LNCAP (cell line): ENCODE data around the gene LYPD6B.

ENCODE experiments used
- TF ChIP-seq, protein P1 (sequence below): fragments of 450-650 bp; IDR thresholded peaks from 2 replicates; pipeline ENCODE4 v1.5.1; 2017; ENCODE audit warnings: mild to moderate bottlenecking

The LYPD6B gene

DNA sequence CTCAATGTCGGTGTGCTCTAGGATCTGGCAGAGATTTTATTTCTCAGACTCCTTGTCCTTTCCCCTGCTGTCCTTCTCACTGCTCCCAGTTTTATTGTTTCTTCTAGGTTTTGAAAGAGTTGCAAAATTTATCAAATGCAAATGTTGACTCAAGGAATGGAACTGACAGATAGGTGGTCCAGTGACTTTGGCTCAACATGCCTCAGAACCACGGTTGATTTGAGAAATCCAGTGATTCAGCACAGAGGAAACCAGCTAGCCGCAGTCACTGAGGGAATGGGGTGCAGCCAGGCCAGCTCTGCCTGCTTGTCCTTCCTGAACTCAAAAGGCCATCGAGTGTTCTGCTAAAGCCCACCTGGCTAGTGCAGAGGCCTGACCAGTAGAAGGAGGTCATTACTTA is 166.2 kb downstream of the LYPD6B start:
- TF ChIP-seq, protein P1, sequence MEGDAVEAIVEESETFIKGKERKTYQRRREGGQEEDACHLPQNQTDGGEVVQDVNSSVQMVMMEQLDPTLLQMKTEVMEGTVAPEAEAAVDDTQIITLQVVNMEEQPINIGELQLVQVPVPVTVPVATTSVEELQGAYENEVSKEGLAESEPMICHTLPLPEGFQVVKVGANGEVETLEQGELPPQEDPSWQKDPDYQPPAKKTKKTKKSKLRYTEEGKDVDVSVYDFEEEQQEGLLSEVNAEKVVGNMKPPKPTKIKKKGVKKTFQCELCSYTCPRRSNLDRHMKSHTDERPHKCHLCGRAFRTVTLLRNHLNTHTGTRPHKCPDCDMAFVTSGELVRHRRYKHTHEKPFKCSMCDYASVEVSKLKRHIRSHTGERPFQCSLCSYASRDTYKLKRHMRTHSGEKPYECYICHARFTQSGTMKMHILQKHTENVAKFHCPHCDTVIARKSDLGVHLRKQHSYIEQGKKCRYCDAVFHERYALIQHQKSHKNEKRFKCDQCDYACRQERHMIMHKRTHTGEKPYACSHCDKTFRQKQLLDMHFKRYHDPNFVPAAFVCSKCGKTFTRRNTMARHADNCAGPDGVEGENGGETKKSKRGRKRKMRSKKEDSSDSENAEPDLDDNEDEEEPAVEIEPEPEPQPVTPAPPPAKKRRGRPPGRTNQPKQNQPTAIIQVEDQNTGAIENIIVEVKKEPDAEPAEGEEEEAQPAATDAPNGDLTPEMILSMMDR = no peak

DNA sequence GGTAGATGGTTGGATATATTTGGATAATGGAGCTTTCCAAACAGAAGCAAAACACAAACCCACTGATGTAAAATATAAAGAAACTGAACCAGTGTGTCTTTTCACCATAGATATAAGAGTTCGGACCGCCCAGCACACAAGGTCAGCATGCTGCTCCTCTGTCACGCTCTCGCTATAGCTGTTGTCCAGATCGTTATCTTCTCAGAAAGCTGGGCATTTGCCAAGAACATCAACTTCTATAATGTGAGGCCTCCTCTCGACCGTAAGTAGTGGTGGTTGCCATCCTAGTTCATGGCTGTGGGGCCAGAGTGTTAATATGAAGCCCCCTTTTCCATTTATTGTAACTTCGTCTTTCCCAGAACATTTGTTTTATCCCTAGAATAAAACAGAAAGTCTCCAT is 166.6 kb downstream of the LYPD6B start:
- TF ChIP-seq, protein P1 = no peak

DNA sequence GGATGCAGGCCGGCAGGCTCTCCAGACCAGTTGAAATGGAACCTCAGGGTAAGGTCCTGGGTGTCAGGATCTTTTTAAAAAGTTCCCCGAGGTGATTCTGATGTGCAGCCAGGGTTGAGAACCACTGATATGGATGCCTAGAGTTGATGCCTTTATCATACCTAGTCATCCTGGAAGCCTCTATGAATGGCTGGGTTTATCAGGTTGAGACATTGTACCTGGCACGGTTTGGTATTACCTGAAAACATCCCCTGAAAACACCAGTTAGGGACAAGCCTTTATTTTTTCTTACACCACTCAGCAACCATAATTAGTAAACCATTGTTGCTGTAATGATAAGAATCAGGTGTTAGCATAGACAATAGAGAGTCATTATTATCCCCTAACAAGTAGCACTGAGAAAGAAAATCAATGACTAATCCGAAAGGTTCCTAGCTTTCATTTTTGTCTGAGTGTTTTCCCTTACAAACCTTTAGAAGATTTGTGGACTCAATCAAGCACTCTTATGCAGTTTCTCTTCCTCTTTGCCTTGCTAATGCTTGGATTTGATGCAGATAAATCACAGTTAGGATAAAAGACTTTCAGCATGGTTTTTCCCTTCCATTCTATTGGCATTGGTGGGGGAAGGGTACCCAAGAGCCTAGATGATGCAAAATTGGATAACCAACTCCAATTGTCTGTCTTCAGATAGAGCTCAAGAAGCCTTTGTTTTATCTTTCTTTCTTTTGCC is 175.4 kb downstream of the LYPD6B start:
- TF ChIP-seq, protein P1 = no peak

DNA sequence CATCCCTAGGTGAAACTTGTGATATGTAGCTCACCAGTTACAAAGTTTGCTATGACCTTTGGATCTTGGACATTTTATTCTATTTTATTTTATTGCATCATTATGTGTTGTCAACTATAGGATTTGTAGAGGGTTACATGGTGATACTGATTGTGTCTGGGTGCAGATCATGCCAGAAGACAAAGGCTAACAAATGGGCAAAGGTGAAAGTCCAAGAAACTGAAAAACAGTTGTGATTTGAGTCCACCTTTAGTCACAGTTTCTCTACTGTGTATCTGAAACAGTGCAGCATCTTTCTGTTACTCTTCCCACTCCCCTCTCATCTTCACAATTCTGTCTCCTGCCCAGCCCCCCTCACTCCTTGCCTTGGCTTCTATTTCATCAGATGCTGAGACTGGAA is 180.0 kb downstream of the LYPD6B start:
- TF ChIP-seq, protein P1 = no peak

DNA sequence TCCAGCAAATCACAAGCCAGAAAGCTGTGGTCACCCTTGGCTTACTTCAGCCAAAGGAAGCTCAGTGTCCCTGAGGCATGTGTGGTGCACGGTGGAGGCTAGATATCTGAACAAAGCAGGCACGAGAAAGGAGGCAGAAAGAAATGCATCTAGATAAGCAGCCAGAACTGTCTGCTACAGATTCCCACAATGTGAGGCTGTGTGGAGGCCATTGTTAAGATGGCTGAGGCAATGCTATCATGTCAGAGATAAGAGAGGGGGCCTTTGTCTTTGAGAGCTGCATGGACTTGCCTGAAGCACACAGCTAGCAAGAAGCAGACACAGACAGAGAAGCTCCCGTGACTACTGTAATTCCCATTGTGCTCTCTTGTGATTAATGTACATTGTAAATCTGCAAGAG is 181.4 kb downstream of the LYPD6B start:
- TF ChIP-seq, protein P1 = no peak

DNA sequence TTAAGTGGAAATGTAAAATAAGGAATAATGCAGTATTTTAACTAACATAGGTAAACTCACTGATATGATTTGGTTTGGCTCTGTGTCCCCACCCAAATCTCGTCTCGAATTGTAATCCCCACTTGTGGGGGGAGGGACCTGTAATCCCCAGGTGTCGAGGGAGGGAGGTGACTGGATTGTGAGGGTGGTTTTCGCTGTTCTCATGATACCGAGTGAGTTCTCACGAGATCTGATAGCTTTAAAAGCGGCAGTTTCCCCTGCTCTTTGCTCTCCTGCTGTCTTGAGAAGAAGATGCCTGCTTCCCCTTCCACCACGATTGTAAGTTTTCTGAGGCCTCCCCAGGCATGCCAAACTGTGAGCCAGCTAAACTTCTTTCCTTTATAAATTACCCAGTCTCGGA is 182.5 kb downstream of the LYPD6B start:
- TF ChIP-seq, protein P1 = no peak

DNA sequence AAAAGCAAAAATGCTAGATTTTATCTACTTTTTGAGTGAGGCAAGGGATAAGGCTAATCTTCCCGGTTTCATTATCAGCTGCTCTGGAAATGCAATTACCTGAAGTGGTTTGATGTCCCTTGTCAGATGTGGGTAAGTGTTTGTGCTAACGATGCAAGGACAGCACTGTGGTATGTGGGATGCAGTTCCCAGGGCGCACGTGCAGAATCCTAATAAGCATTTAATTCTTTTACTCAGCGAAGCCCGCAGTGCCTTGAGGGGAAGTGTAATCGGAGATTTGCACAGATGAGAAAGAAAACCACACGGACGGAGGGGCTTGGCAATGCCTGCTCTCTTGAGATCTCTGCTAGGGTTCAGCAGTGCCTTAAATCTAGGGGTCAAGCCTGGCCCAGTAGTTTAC is 183.4 kb downstream of the LYPD6B start:
- TF ChIP-seq, protein P1 = no peak
